ENCODE measurements around the gene SPSB1.
A peak's percentile ranks its signal among the peaks of the same experiment; 100 is the strongest.

The SPSB1 gene

GRCh38 chr1:9248341-9249262, 44.1 kb upstream of the SPSB1 start:
- H3K4me3 ChIP-seq (ENCODE audit: severe bottlenecking): no peak overlapping the region
- H3K4me1 ChIP-seq (ENCODE audit: insufficient read depth, poor library complexity, severe bottlenecking): no peaks in the 10 kb centered on the region
- H3K27me3 ChIP-seq (ENCODE audit: insufficient read depth, poor library complexity, severe bottlenecking): no peaks in the 10 kb centered on the region
- no peaks in the 10 kb centered on the region for H3K36me3 ChIP-seq (ENCODE audit: low read depth)
- DNase-seq (ENCODE audit: low spot score) (no peak), ATAC-seq (ENCODE audit: low read depth) (no peak)
- no peak overlapping the region for H3K27ac ChIP-seq (ENCODE audit: poor library complexity, severe bottlenecking)
- H3K9me3 ChIP-seq (ENCODE audit: severe bottlenecking): no peaks in the 10 kb centered on the region
- no peak for TF ChIP-seq CTCF (IDR thresholded peaks at IDR 0.05; ENCODE audit: poor library complexity, severe bottlenecking)

GRCh38 chr1:9249263-9249533, 43.5 kb upstream of the SPSB1 start:
- Histone ChIP-seq H3K9me3 (ENCODE audit: severe bottlenecking) (no peaks in the 10 kb centered on the region), H3K27me3 (ENCODE audit: insufficient read depth, poor library complexity, severe bottlenecking) (no peaks in the 10 kb centered on the region), H3K4me3 (ENCODE audit: severe bottlenecking) (no peak overlapping the region), H3K4me1 (ENCODE audit: insufficient read depth, poor library complexity, severe bottlenecking) (no peaks in the 10 kb centered on the region), H3K36me3 (ENCODE audit: low read depth) (no peaks in the 10 kb centered on the region), H3K27ac (ENCODE audit: poor library complexity, severe bottlenecking) (no peak overlapping the region)
- ATAC-seq (ENCODE audit: low read depth) (no peak), DNase-seq (ENCODE audit: low spot score) (no peak)
- no peak for TF ChIP-seq CTCF (IDR thresholded peaks at IDR 0.05; ENCODE audit: poor library complexity, severe bottlenecking)

- no peaks in the 10 kb centered on the region for H3K27me3 ChIP-seq (ENCODE audit: insufficient read depth, poor library complexity, severe bottlenecking)
- no peak overlapping the region for H3K4me3 ChIP-seq (ENCODE audit: severe bottlenecking)
- TF ChIP-seq CTCF (IDR thresholded peaks at IDR 0.05; ENCODE audit: poor library complexity, severe bottlenecking): peak; percentile 10
- no peak overlapping the region for H3K27ac ChIP-seq (ENCODE audit: poor library complexity, severe bottlenecking)
- no peak; the same call in 2 of the 3 replicates for ATAC-seq (ENCODE audit: low read depth)
- H3K4me1 ChIP-seq (ENCODE audit: insufficient read depth, poor library complexity, severe bottlenecking): no peaks in the 10 kb centered on the region
- H3K36me3 ChIP-seq (ENCODE audit: low read depth): no peaks in the 10 kb centered on the region
- no peaks in the 10 kb centered on the region for H3K9me3 ChIP-seq (ENCODE audit: severe bottlenecking)
- no peak for DNase-seq (ENCODE audit: low spot score)
Observed at GRCh38 chr1:9249534-9250410, 42.9 kb upstream of the SPSB1 start.

GRCh38 chr1:9250411-9251381, 42.0 kb upstream of the SPSB1 start:
- no peaks in the 10 kb centered on the region for H3K4me1 ChIP-seq (ENCODE audit: insufficient read depth, poor library complexity, severe bottlenecking)
- no peak for DNase-seq (ENCODE audit: low spot score)

More at GRCh38 chr1:9250411-9251381, 42.0 kb upstream of the SPSB1 start:
- TF ChIP-seq CTCF (IDR thresholded peaks at IDR 0.05; ENCODE audit: poor library complexity, severe bottlenecking): no peak
- H3K36me3 ChIP-seq (ENCODE audit: low read depth): no peaks in the 10 kb centered on the region
- H3K27ac ChIP-seq (ENCODE audit: poor library complexity, severe bottlenecking): no peak overlapping the region
- no peaks in the 10 kb centered on the region for H3K9me3 ChIP-seq (ENCODE audit: severe bottlenecking)
- no peak for ATAC-seq (ENCODE audit: low read depth)
- no peaks in the 10 kb centered on the region for H3K27me3 ChIP-seq (ENCODE audit: insufficient read depth, poor library complexity, severe bottlenecking)
- no peak overlapping the region for H3K4me3 ChIP-seq (ENCODE audit: severe bottlenecking)
